ENCODE results near the gene ARL6IP6. TPM values are rescaled to one million over a fixed set of nuclear protein-coding genes. Genes with fewer than 3 reads are reported as not detected.

Gene ARL6IP6
- total RNA-seq: 12.1 TPM

DNA sequence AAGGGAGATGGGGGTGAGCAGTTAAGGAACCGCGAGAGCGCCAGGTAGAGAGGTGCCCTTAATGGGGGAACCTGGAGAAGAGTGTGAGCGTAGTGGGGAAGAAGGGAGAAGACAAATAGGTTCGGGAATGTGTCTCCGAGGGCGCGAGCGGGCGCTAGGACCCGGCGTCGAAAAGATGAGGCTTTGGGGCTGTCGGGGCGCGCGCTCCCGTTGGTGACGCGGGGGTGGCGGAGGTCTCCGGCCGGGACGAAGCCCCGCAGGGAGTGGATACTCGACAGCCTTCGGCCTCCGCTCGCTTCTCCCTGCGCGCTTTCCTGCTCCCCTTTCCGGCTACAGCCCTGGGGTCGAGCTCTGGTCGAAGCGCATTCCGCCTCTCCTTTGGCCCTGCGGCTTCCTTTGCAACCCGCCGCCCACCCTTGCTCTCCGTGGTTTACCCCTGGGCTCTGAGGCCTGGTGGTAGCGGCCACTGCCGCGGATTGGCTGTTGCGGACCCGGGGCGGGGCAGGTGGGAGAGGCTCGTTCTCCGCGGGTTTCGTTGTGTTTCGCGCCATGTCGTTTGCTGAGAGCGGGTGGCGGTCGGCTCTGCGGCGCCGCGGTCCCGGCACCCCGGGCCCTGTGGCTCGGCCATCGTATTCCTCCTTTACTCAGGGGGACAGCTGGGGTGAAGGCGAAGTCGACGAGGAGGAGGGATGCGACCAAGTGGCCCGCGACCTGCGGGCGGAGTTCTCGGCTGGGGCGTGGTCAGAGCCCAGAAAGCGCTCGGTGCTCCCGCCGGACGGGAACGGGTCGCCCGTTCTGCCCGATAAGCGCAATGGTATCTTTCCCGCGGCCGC lies at the start of gene ARL6IP6:
Gene ARL6IP6, plus strand, starts transcription at position 545 of the 833 bp plus-strand sequence. Its CDS starts 5 bp downstream, at position 550.
- DNase-seq (ENCODE audit: low read depth in 2 of 3, low spot score in 2 of 3): peak; percentile 83 to 94 (median 92)

DNA sequence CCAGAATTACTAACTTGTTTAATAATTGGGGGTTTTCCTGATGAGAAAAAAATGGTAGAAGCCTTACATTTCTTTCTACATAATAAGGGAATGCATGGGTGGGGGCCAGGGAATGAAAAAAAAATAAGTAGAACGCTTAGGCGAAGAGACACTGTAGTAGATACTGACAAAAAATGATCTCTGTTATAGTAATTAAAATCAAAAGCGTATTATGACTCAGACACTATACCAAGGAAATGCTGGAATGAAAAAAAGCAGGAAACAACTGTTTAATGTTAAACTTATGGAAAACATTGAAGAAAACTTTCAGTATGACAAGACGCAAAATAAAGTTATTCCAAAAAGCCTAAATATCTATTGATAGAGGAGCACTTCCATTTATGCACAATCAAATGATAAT lies 44.1 kb upstream of the ARL6IP6 start:
- no peak for DNase-seq (ENCODE audit: low read depth in 2 of 3, low spot score in 2 of 3)

DNA sequence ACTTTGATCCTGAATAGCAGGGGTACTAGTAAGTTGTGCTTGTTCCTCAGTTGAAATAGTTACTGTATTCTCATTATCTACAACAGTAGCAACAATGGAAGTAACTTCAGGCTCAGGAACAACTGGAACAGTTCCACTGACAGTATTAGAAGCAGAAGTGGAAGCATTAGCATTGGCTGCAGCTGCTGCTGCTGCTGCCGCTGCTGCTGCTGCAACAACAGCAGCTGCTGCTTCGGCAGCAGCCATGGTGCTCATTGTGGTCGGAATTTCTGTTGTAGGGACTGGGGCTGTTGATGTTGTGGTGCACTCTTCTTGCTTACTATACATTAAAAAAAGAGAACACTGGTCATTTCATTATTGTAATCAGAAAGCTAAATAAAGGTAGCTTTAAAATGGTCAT lies 42.0 kb upstream of the ARL6IP6 start:
- no peak for DNase-seq (ENCODE audit: low read depth in 2 of 3, low spot score in 2 of 3)

DNA sequence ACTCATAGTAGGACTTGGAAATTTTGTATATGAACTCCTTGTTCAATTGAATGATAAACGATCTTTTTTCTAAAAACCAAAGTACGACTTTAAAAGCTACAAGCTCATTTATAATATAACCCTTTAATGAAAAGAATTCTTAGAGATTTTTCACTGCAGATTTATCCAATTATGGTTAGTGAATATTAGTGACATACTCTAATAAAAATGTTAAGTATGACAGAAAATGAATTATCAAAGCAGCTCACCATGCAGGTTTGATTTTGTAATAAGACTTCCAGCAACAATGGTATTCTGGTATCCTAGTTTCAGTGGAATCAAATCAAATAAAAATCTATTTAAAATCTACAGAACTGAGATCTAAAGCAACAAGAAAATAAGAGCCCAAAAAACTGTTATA lies 39.6 kb upstream of the ARL6IP6 start:
- DNase-seq (ENCODE audit: low read depth in 2 of 3, low spot score in 2 of 3): no peak

DNA sequence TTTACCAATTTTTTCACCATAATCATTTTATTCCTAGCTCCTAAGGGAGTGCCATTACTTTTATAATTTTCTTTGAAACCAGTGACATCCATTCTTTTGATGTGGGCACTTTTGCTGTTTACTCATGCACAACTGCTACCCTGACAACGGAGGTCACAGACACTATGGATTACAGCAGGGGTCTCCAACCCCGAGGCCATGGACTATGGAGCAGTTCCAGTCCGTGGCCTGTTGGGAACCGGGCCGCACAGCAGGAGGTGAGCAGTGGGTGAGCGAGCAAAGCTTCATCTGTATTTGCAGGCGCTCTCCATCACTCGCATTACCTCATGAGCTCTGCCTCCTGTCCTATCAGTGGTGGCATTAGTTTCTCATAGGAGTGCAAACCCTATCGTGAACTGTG lies 35.8 kb upstream of the ARL6IP6 start:
- no peak for DNase-seq (ENCODE audit: low read depth in 2 of 3, low spot score in 2 of 3)

DNA sequence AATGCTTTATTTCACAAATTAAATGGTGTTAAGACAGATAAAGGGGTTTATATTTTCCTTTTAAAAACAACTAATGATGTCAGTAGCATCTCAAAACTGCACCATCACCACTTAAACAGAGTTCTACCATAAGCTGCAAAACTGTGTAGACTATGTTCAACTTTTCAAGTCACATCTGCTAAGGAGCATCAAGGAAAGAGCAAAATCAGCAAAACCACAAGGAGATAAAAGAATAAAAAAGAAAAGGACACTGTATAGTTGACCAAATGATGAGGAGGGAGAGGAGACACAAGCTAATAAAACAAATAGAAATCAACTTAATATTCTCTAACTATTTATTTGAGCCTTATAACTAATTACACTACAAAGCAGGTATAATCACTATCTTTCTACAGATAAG lies 35.0 kb upstream of the ARL6IP6 start:
- DNase-seq (ENCODE audit: low read depth in 2 of 3, low spot score in 2 of 3): no peak

DNA sequence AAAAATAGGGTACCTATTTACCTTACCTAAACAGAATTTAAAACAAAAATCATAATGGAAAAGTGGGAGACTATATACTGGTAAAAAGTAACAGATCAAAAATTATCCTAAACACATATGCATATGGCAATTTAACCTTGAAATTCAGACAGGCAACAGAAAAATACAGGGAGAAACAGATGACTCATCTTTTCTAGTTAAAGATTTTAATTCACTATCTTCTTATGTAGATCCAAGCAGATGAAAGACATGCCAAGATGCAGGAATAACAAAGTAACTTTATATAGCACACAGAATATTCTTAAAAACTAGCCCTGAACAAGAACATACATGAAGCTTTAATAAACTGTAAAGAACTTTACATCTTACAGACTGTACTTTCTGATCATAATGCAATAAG lies 32.1 kb upstream of the ARL6IP6 start:
- DNase-seq (ENCODE audit: low read depth in 2 of 3, low spot score in 2 of 3): no peak

DNA sequence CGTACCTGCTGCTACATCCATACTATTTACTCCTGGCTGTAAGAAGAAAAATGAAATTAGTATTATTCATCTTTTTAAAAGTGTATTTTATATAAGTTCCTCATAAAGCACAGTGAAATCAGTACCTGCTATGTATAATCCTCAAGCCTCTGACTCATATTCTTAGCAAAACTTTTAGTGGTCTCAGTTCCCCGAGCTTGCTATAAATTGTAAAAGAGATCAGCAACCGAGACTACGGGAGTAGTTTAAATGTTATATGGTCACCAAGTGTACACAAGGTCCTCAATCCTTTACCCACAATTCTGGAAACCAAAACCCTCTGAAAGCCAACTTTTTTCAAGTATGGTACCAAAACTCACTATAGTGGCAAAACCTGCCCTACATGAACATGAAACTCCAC lies 25.4 kb upstream of the ARL6IP6 start:
- no peak for DNase-seq (ENCODE audit: low read depth in 2 of 3, low spot score in 2 of 3)

DNA sequence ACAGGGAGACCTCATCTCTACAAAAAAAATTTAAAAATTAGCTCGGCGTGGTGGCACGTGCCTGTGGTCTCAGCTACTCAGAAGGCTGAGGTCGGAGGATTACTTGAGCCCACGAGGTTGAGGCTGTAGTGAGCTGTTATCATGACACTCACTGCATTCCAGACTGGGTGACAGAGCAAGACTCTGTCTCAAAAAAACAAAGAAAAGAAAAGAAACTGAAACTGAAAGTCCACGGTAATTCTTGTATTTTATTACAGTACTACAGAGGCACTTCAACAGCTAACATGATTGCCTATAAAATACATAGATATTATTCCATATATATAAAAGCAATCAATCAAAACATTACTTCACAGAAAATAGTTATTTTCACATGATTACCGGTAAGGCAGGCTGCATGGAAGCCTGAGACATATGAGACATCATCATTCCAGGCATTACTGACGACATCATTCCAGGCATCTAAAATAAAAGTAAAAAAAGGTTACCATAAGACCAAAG lies 24.2 kb upstream of the ARL6IP6 start:
- DNase-seq (ENCODE audit: low read depth in 2 of 3, low spot score in 2 of 3): peak in 2 of 3 donors; percentile 50 to 67

DNA sequence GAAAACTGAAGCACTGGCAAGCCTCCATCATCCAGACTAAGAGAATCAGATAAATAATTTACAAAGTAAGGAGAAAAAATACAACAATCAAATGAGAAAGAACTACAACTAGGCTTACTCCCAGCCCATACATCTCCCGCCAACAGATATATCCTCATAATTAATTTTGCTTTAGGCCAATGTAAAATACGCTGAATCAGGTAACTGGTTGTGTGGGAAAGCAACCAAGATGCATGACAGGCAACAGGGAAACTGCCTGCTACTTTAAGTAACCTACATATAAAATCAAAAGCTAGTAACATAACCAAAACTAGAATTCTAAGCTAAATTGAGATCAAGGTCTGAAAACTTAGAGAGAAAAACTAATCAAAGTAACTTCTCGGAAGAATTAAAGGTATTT lies 22.7 kb upstream of the ARL6IP6 start:
- no peak for DNase-seq (ENCODE audit: low read depth in 2 of 3, low spot score in 2 of 3)

DNA sequence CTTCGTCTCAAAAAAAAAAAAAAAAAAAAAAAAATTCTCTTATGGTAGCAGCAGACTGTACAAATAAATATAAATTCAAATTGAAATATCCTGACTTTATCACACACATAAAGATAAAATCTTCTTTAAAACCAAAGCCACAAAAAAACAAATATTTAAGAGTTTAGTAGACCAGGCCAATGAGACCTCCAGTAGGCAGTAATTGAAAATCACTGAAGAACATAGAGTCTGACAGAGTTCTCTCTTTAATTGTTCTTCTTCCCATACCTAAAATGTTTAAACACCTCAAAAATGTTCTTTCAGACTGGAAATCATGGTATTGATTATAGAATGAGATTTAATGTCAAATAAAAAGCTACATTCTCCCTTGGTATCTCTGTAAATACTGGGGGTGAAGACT lies 21.9 kb upstream of the ARL6IP6 start:
- no peak for DNase-seq (ENCODE audit: low read depth in 2 of 3, low spot score in 2 of 3)

DNA sequence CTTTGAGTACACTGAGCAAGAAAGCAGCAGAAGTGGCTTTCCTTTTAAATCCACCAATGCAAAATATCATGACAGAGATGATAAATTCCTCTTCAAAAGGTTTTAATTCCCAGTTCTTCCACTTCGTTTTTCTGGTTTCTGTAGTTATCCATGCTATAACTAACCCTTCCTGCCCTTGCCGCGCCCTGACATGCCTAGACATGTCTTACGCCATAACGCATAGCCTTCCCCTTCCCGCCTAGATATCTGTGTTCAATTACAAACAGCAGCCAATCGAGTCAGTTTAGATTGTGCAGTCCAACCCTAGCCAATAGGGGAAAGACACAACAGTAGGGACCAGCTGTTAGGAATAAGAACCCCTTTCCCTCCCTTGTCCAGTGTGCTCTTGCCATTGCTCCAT lies 17.2 kb upstream of the ARL6IP6 start:
- DNase-seq (ENCODE audit: low read depth in 2 of 3, low spot score in 2 of 3): no peak

DNA sequence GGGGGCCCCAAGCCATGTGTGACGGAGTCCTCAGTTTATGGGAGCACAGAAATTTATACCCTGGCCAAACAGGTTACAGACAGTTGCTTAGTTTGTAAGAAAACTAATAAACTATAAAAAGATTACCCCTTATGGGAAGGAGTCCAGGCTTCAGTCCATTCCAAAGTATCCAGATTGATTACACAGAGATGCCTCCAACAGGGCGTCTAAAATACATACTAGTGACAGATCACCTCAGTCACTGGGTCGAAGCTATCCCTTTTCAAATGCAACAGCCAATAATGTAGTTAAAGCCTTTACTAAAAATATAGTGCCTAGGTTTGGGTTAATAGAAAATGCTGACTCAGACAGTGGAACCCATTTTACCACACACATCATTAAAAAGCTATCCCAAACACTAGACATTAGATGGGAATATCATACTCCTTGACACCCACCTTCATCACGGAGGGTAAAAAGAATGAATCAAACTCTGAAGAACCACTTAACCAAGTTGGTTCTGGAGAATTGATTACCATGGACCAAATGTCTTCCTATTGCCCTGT lies 11.9 kb upstream of the ARL6IP6 start:
- DNase-seq (ENCODE audit: low read depth in 2 of 3, low spot score in 2 of 3): no peak

DNA sequence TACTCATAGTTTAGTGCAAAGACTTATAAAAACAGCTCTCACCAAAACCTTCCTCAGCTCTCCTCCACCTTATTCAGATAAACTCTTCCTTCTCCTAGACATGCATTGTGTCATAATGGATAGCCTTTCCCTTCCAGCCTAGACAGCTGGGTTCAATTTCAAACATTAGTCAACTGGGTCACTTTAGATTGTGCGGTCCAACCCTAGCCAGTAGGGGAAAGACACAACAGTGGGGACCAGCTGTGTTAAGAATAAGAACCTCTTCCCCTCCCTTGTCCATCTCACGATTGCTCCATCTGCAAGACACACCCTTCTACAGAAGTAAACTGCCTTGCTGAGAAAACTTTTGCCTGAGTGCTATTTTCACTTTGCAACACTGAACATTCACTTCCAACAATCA lies 9.7 kb upstream of the ARL6IP6 start:
- DNase-seq (ENCODE audit: low read depth in 2 of 3, low spot score in 2 of 3): no peak

DNA sequence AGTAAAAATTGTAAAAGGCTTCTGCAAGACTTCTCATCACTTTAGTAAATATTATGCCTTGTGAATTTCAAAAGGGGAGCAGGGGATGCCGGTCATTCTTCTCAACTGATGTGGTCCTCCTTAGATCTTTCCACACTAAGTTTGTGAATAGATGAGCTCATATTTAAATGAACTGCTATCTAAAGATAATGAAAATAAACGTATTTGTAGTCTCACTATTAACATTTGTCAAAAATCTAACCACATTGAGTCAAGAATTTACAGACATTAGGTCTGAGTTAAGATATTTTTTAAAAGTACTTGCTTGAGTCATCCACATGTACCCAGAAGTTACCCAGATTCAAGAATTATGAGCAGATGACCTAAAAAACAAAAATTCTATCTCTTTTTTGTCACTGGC lies 7.7 kb upstream of the ARL6IP6 start:
- no peak for DNase-seq (ENCODE audit: low read depth in 2 of 3, low spot score in 2 of 3)

DNA sequence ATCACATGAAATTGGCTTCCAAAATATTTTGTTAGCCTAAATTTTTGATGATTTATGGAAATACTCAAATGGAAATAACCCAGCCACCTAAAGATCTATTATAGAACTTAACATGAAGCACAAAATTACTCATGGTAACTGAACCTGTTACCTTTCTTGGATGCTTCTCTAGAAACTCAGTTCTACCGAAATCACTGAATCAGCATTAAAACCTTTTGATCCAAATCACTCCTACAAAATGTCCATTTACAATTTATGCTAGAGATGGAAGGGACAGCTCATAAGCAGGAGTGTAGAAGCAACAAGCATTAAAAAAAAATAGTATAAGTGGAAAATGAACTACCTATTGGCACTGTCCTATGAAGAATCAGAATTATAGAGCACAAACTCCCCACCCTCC lies 3.3 kb upstream of the ARL6IP6 start:
- DNase-seq (ENCODE audit: low read depth in 2 of 3, low spot score in 2 of 3): no peak

DNA sequence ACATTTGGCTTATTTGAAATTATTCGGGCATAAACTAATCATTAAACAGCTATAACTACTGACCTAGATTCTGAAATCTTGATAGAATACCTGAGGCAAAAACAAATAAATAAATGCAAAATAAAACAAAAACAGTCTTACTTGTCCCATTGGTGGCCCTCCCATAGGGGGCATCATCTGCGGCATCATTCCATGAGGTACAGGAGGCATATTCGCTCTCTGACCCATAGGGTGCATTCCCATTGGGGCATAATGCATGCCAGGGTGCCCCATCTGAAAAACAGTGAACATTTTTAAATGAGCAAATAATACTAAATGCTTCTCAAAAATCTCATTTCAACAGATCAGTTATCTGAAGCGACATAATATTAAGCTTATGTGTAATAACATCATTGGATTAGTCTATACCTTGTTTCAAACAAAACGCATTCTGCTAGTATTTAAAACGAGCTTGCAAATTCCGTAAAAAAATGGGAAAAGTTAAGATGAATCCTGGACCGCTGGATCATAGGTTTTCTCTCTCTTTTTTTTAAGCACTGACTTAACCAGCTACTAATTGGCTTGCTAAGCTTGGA lies 2.5 kb upstream of the ARL6IP6 start:
- peak in 2 of 3 donors; percentile 50 to 67 for DNase-seq (ENCODE audit: low read depth in 2 of 3, low spot score in 2 of 3)

DNA sequence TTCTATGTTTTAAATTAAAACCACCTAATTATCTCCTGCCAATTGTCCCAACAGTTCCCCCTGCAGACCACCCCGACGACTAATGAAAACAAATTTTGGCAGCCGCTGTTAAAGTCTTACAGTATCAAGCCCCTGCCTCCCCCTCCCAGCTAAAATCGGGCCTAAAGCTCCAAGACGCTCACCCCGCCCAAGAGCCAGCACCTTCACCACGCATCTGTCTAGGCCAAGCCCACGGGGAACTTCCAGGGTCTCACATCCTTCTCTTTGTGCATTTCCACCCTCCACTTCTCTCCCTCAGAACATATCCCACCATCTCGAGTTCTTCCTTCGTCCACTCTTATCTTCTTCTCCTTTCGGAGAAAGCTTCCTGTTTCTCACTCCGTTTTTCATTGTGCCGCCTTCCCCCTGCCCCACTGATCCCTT lies 1.6 kb upstream of the ARL6IP6 start:
- DNase-seq (ENCODE audit: low read depth in 2 of 3, low spot score in 2 of 3): no peak

DNA sequence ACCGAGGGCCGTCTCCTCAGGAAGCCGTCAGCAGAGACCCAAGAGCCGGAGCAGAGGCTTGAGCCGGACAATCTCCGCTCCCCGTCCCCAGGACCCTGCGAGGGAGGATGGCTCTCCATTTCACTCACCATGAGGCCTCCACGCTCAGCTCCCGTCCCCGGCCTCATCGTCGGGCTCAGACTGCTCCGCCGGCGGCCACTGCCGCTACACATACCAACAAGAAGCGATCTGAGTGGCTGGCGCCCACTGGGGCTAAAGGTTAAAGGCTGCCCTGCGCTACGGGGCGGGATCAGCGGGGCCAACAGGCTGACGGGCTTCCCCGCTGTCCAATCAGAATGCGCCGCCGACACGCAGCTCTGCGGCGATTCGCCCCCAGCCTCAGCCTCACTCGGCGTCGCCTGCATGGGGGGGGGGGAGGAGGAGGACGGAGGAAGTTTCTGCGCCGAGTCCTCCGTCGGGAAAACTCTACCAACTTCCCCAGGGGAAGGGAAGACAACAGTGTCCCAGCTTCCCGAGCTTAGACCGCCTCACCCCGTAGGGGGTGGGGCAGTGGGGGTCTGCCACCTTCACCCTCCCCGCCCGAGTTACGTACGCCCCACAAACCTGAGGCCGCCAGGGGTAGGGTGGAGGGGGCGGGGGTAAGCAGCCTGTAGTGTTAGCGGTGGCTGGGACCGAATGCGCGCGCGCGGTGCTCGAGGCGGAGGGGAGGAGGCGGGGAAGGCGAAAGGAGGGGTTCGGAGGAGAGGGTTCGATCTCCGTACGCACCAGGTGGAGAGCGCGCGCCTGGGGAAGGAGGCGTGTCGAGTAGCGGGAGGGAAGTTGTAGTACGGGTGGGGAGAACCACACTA lies 968 bp upstream of the ARL6IP6 start, which contains the start of gene PRPF40A:
Gene PRPF40A, minus strand, starts transcription at position 234 of the 848 bp plus-strand sequence. Its CDS starts 22 bp downstream, at position 212.
- DNase-seq (ENCODE audit: low read depth in 2 of 3, low spot score in 2 of 3): peak; percentile 98 to 99 (median 98)

DNA sequence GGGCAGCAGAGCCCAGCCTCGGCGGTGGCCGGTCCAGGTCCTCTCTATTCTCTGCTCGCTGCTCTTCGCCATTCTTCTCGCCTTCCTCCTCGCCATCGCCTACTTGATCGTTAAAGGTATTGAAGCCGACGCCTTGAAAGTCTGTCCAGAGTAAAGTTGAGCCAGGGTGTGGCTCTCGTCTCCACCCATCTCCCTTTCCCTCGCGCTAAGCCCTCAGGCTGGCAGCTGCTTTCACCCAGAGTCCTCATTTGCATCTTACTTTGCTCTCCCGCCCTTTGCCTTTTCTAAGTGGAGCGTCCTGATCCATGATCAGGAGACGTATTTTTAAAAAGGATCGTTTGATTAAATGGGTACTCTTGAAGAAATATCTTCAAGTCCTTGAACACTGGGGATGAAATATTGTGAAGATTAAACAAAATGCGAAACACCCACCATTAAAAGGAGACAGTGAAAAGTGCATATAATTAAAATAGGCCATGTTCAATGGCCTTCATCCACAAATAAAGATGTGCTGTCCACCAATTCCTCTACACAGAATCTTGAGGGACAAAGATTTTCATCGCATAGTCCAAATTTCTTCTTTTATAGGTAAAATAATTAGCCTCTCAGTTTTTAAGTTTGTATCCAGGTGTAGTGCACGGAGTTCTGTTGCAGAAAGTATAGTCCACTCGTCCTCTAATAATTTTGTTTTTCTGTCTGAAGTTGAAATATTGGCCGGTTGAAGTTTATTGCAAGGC lies 657 bp downstream of the ARL6IP6 start:
- peak in 1 of 3 donors; percentile 31 for DNase-seq (ENCODE audit: low read depth in 2 of 3, low spot score in 2 of 3)

Measured in hematopoietic multipotent progenitor cell (in vitro differentiated cells).